T-helper 1 cell treated with Interleukin-12 subunit alpha and Interleukin-12 subunit beta and Interleukin-4 antibody, amounts not matched to agents 30 μg/mL and 1 μg/mL, for 36 hours (primary cell): ENCODE results near the gene PYGB.

Experiments
- H3K27ac Mint-ChIP-seq: one replicate; pipeline ENCODE4 v1.8.0; 2021; ENCODE audit warnings: mild to moderate bottlenecking, mixed read lengths
- H3K27me3 Mint-ChIP-seq: one replicate; pipeline ENCODE4 v1.8.0; 2021; ENCODE audit warnings: low read depth, mixed read lengths
- H3K36me3 Mint-ChIP-seq: one replicate; pipeline ENCODE4 v1.8.0; 2021; ENCODE audit warnings: low read depth, mixed read lengths
- H3K4me1 Mint-ChIP-seq: one replicate; pipeline ENCODE4 v1.8.0; 2021; ENCODE audit warnings: low read depth, mixed read lengths
- H3K4me3 Mint-ChIP-seq: one replicate; pipeline ENCODE4 v1.8.0; 2021; ENCODE audit warnings: mild to moderate bottlenecking, moderate library complexity, mixed read lengths
- H3K9me3 Mint-ChIP-seq: one replicate; pipeline ENCODE4 v1.8.0; 2021; ENCODE audit warnings: mixed read lengths

The PYGB gene

GRCh38 chr20:25317351-25318075 lies 69.6 kb downstream of the PYGB start:
- Mint-ChIP-seq H3K4me1 (peaks cover 23% of the 10 kb centered on the region), H3K36me3 (peaks cover 1% of the 10 kb centered on the region), H3K9me3 (no peaks in the 10 kb centered on the region), H3K27me3 (no peaks in the 10 kb centered on the region), H3K4me3 (no peak overlapping the region), H3K27ac (no peak overlapping the region)

GRCh38 chr20:25318471-25319240 lies 70.8 kb downstream of the PYGB start:
- peaks cover 26% of the 10 kb centered on the region for H3K4me1 Mint-ChIP-seq
- no peak overlapping the region for H3K27ac Mint-ChIP-seq
- H3K27me3 Mint-ChIP-seq: no peaks in the 10 kb centered on the region
- H3K9me3 Mint-ChIP-seq: no peaks in the 10 kb centered on the region
- H3K4me3 Mint-ChIP-seq: no peak overlapping the region
- peaks cover 3% of the 10 kb centered on the region for H3K36me3 Mint-ChIP-seq

- Mint-ChIP-seq H3K27me3 (no peaks in the 10 kb centered on the region), H3K9me3 (no peaks in the 10 kb centered on the region), H3K36me3 (peaks cover 3% of the 10 kb centered on the region), H3K4me3 (no peak overlapping the region), H3K4me1 (peaks cover 21% of the 10 kb centered on the region), H3K27ac (no peak overlapping the region)
These were observed 71.6 kb downstream of the PYGB start for GRCh38 chr20:25319241-25320034.

GRCh38 chr20:25320035-25320800 lies 72.3 kb downstream of the PYGB start:
- no peak overlapping the region for H3K27ac Mint-ChIP-seq

GRCh38 chr20:25321262-25321831 lies 73.5 kb downstream of the PYGB start:
- Mint-ChIP-seq H3K27me3 (no peaks in the 10 kb centered on the region), H3K27ac (peak overlapping the region; percentile 45), H3K9me3 (no peaks in the 10 kb centered on the region), H3K36me3 (peaks cover 3% of the 10 kb centered on the region), H3K4me1 (peaks cover 11% of the 10 kb centered on the region), H3K4me3 (no peak overlapping the region)

More at GRCh38 chr20:25320035-25320800, 72.3 kb downstream of the PYGB start:
- Mint-ChIP-seq H3K9me3 (no peaks in the 10 kb centered on the region), H3K27me3 (no peaks in the 10 kb centered on the region), H3K36me3 (peaks cover 3% of the 10 kb centered on the region), H3K4me3 (no peak overlapping the region), H3K4me1 (peaks cover 18% of the 10 kb centered on the region)

GRCh38 chr20:25321991-25322390 lies 74.1 kb downstream of the PYGB start:
- no peaks in the 10 kb centered on the region for H3K27me3 Mint-ChIP-seq
- H3K36me3 Mint-ChIP-seq: peaks cover 3% of the 10 kb centered on the region
- H3K9me3 Mint-ChIP-seq: no peaks in the 10 kb centered on the region
- H3K4me1 Mint-ChIP-seq: peaks cover 11% of the 10 kb centered on the region
- no peak overlapping the region for H3K4me3 Mint-ChIP-seq
- peak overlapping the region; percentile 45 for H3K27ac Mint-ChIP-seq

GRCh38 chr20:25323496-25324246 lies 75.8 kb downstream of the PYGB start:
- H3K4me1 Mint-ChIP-seq: peaks cover 11% of the 10 kb centered on the region
- H3K9me3 Mint-ChIP-seq: no peaks in the 10 kb centered on the region

GRCh38 chr20:25324412-25324811 lies 76.5 kb downstream of the PYGB start:
- no peaks in the 10 kb centered on the region for H3K27me3 Mint-ChIP-seq
- H3K27ac Mint-ChIP-seq: no peak overlapping the region
- H3K4me3 Mint-ChIP-seq: no peak overlapping the region
- peaks cover 3% of the 10 kb centered on the region for H3K36me3 Mint-ChIP-seq
- H3K4me1 Mint-ChIP-seq: peaks cover 13% of the 10 kb centered on the region
- H3K9me3 Mint-ChIP-seq: no peaks in the 10 kb centered on the region

More at GRCh38 chr20:25323496-25324246, 75.8 kb downstream of the PYGB start:
- Mint-ChIP-seq H3K27ac (no peak overlapping the region), H3K27me3 (no peaks in the 10 kb centered on the region), H3K36me3 (peaks cover 3% of the 10 kb centered on the region), H3K4me3 (no peak overlapping the region)

GRCh38 chr20:25325073-25325472 lies 77.2 kb downstream of the PYGB start:
- Mint-ChIP-seq H3K4me3 (no peak overlapping the region), H3K9me3 (no peaks in the 10 kb centered on the region), H3K36me3 (peaks cover 7% of the 10 kb centered on the region), H3K27me3 (no peaks in the 10 kb centered on the region), H3K27ac (no peak overlapping the region), H3K4me1 (peaks cover 18% of the 10 kb centered on the region)

- H3K27me3 Mint-ChIP-seq: no peaks in the 10 kb centered on the region
- no peaks in the 10 kb centered on the region for H3K9me3 Mint-ChIP-seq
- H3K4me1 Mint-ChIP-seq: peaks cover 22% of the 10 kb centered on the region
- peaks cover 7% of the 10 kb centered on the region for H3K36me3 Mint-ChIP-seq
- no peak overlapping the region for H3K27ac Mint-ChIP-seq
- no peak overlapping the region for H3K4me3 Mint-ChIP-seq
These were observed 78.1 kb downstream of the PYGB start for GRCh38 chr20:25325997-25326396.

- H3K4me1 Mint-ChIP-seq: peaks cover 16% of the 10 kb centered on the region
- no peak overlapping the region for H3K4me3 Mint-ChIP-seq
- H3K27me3 Mint-ChIP-seq: no peaks in the 10 kb centered on the region
- no peak overlapping the region for H3K27ac Mint-ChIP-seq
- peaks cover 9% of the 10 kb centered on the region for H3K36me3 Mint-ChIP-seq
- no peaks in the 10 kb centered on the region for H3K9me3 Mint-ChIP-seq
These were observed 79.8 kb downstream of the PYGB start for GRCh38 chr20:25327521-25328235.

- H3K27me3 Mint-ChIP-seq: no peaks in the 10 kb centered on the region
- peak overlapping the region; percentile 72 for H3K27ac Mint-ChIP-seq
- no peak overlapping the region for H3K4me3 Mint-ChIP-seq
- H3K9me3 Mint-ChIP-seq: no peaks in the 10 kb centered on the region
- peaks cover 7% of the 10 kb centered on the region for H3K36me3 Mint-ChIP-seq
- peaks cover 11% of the 10 kb centered on the region for H3K4me1 Mint-ChIP-seq
These were observed 81.1 kb downstream of the PYGB start for GRCh38 chr20:25328954-25329498.
